ENCODE results near the gene CCDC102A.

The CCDC102A gene

GRCh38 chr16:57564571-57565270 lies 28.4 kb upstream of the CCDC102A start:
- peak; percentile 11 for DNase-seq (ENCODE audit: low spot score)
- in situ Hi-C loops (cut with MboI; ENCODE audit: low pct_unique_long_range_greater_than_20kb, low sequenced_read_pairs, unreplicated experiment) = no loop called here
- no peak for TF ChIP-seq CTCF (IDR thresholded peaks at IDR 0.05; ENCODE audit: extremely low read depth, insufficient read depth, missing control alignments)

GRCh38 chr16:57563761-57564160 lies 27.4 kb upstream of the CCDC102A start:
- TF ChIP-seq CTCF (IDR thresholded peaks at IDR 0.05; ENCODE audit: extremely low read depth, insufficient read depth, missing control alignments) = no peak
- no peak for DNase-seq (ENCODE audit: low spot score)
- in situ Hi-C loops (cut with MboI; ENCODE audit: low pct_unique_long_range_greater_than_20kb, low sequenced_read_pairs, unreplicated experiment) = no loop called here

GRCh38 chr16:57563487-57563750 lies 27.0 kb upstream of the CCDC102A start:
- TF ChIP-seq CTCF (IDR thresholded peaks at IDR 0.05; ENCODE audit: extremely low read depth, insufficient read depth, missing control alignments) = no peak
- in situ Hi-C loops (cut with MboI; ENCODE audit: low pct_unique_long_range_greater_than_20kb, low sequenced_read_pairs, unreplicated experiment) = no loop called here
- DNase-seq (ENCODE audit: low spot score) = no peak

- in situ Hi-C loops (cut with MboI; ENCODE audit: low pct_unique_long_range_greater_than_20kb, low sequenced_read_pairs, unreplicated experiment) = no loop called here
- no peak for TF ChIP-seq CTCF (IDR thresholded peaks at IDR 0.05; ENCODE audit: extremely low read depth, insufficient read depth, missing control alignments)
- peak; percentile 23 for DNase-seq (ENCODE audit: low spot score)
Observed at GRCh38 chr16:57562669-57563486, 26.5 kb upstream of the CCDC102A start.

- no peak for TF ChIP-seq CTCF (IDR thresholded peaks at IDR 0.05; ENCODE audit: extremely low read depth, insufficient read depth, missing control alignments)
- in situ Hi-C loops (cut with MboI; ENCODE audit: low pct_unique_long_range_greater_than_20kb, low sequenced_read_pairs, unreplicated experiment) = no loop called here
Observed at GRCh38 chr16:57562066-57562465, 25.7 kb upstream of the CCDC102A start.

GRCh38 chr16:57559072-57559790 lies 22.9 kb upstream of the CCDC102A start:
- in situ Hi-C loops (cut with MboI; ENCODE audit: low pct_unique_long_range_greater_than_20kb, low sequenced_read_pairs, unreplicated experiment) = no loop called here
- no peak for DNase-seq (ENCODE audit: low spot score)

More at GRCh38 chr16:57562066-57562465, 25.7 kb upstream of the CCDC102A start:
- DNase-seq (ENCODE audit: low spot score) = peak; percentile 16

More at GRCh38 chr16:57559072-57559790, 22.9 kb upstream of the CCDC102A start:
- TF ChIP-seq CTCF (IDR thresholded peaks at IDR 0.05; ENCODE audit: extremely low read depth, insufficient read depth, missing control alignments) = no peak
